GM12878 (cell line): ENCODE results near the gene TSSC4. TPM values are rescaled to one million over a fixed set of nuclear protein-coding genes. Genes with fewer than 3 reads are reported as not detected.

ENCODE experiments used
- ATAC-seq: fragments of 200-7000 bp; cut with Tn5 transposase; 3 replicates; pipeline ENCODE4 v1.9.1; 2020; ENCODE audit warnings: mild to moderate bottlenecking, moderate library complexity
- BruUV-seq: library from RNA; stranded (reverse); fragments of 400-500 nt; replicated peaks from 2 replicates; lab custom pipeline; 2021; lab: Mats Ljungman, UMichigan
- CTCF ChIA-PET: fragments of 300-600 bp; sonication (Branson Sonifier 250); formaldehyde crosslinking; extraction: SDS; loops from one replicate; lab custom pipeline; 2021; ENCODE audit warnings: inconsistent platforms; lab: Yijun Ruan, JAX
- POLR2A ChIA-PET: fragments of 350-600 bp; formaldehyde crosslinking; extraction: SDS; loops from one replicate; lab custom pipeline; 2021; ENCODE audit warnings: inconsistent platforms; lab: Charles Lee
- RAD21 ChIA-PET: fragments of 300-600 bp; sonication (Branson Sonifier 250); formaldehyde crosslinking; loops from one replicate; lab custom pipeline; 2023; ENCODE audit warnings: antibody characterized with exemption; ENCODE audit not compliant: unreplicated experiment; lab: Charles Lee
- SMC1A ChIA-PET: fragments of 300-600 bp; sonication (Branson Sonifier 250); formaldehyde crosslinking; loops from one replicate; lab custom pipeline; 2023; ENCODE audit not compliant: unreplicated experiment, uncharacterized antibody; lab: Charles Lee
- DNase-seq: peaks from one replicate; pipeline ENCODE4 v3.0.0-alpha.2; 2011; ENCODE audit warnings: low read depth, low spot score
- FAIRE-seq: peaks from 3 replicates; lab custom pipeline; 2011; peaks lifted over from hg19 to GRCh38; lab: Jason Lieb, UNC
- H2AFZ ChIP-seq: 2 replicates; pipeline ENCODE4 v1.6.0; 2011; ENCODE audit warnings: low read depth, low read length, control low read depth; ENCODE audit not compliant: control insufficient read depth
- H3K27ac ChIP-seq: 2 replicates; pipeline ENCODE4 v1.5.1; 2011; ENCODE audit warnings: control low read depth; ENCODE audit not compliant: control insufficient read depth, insufficient read depth
- H3K27me3 ChIP-seq, 2 experiments: replicated peaks in 1 of 2; 2 replicates each; pipeline versions ENCODE4 v1.6.0 to v1.6.1; 2011; ENCODE audit warnings: low read length in 1 of 2; ENCODE audit not compliant: control insufficient read depth in 2 of 2, insufficient read depth in 2 of 2
- H3K36me3 ChIP-seq, 2 experiments: 2 replicates each; pipeline ENCODE4 v1.5.1; 2011; ENCODE audit warnings: low read length in 1 of 2; ENCODE audit not compliant: control insufficient read depth in 2 of 2, insufficient read depth in 2 of 2
- H3K4me1 ChIP-seq: 2 replicates; pipeline ENCODE4 v1.6.1; 2011; ENCODE audit warnings: mild to moderate bottlenecking, low read length, moderate library complexity, mixed read lengths; ENCODE audit not compliant: control insufficient read depth, insufficient read depth
- H3K4me2 ChIP-seq: 2 replicates; pipeline ENCODE4 v1.6.0; 2011; ENCODE audit warnings: control low read depth; ENCODE audit not compliant: control insufficient read depth, insufficient read depth
- H3K4me3 ChIP-seq: fragments of 200-600 bp; sonication (generic); 2 replicates; pipeline ENCODE4 v1.5.1; 2016
- H3K79me2 ChIP-seq: 2 replicates; pipeline ENCODE4 v1.6.0; 2011; ENCODE audit warnings: low read length; ENCODE audit not compliant: control insufficient read depth, insufficient read depth
- H3K9ac ChIP-seq: 2 replicates; pipeline ENCODE4 v1.8.0; 2011; ENCODE audit warnings: low read length, control low read depth, mixed read lengths; ENCODE audit not compliant: control insufficient read depth, insufficient read depth
- H3K9me3 ChIP-seq: replicated peaks from 3 replicates; pipeline ENCODE4 v1.5.1; 2011; ENCODE audit warnings: mild to moderate bottlenecking, low read length; ENCODE audit not compliant: control insufficient read depth, insufficient read depth
- H4K20me1 ChIP-seq: 2 replicates; pipeline ENCODE4 v1.6.0; 2011; ENCODE audit not compliant: control insufficient read depth, insufficient read depth
- ASH2L ChIP-seq: fragments of 300-600, 200-600 bp; sonication (generic); IDR thresholded peaks from 2 replicates; pipeline ENCODE4 v1.6.1; 2017; ENCODE audit warnings: low read depth, mild to moderate bottlenecking, borderline replicate concordance
- GABPA ChIP-seq: IDR thresholded peaks from 2 replicates; pipeline ENCODE4 v1.6.1; 2014; ENCODE audit warnings: antibody characterized with exemption, low read depth, mild to moderate bottlenecking, inconsistent platforms
- GATAD2B ChIP-seq: fragments of 450-650 bp; conservative IDR thresholded peaks from 2 replicates; pipeline ENCODE4 v1.6.1; 2017; ENCODE audit warnings: low read depth, mild to moderate bottlenecking, moderate library complexity
- PAX5 ChIP-seq: IDR thresholded peaks from 2 replicates; pipeline ENCODE4 v1.6.1; 2011; ENCODE audit warnings: low read depth, low read length, borderline replicate concordance
- TCF7 ChIP-seq: IDR thresholded peaks from 2 replicates; pipeline ENCODE4 v1.6.1; 2014; ENCODE audit warnings: antibody characterized with exemption, borderline replicate concordance
- WGBS: methylation state at CpG from one replicate; pipeline ENCODE4 v1.1.6; 2016; ENCODE audit warnings: low lambda C conversion rate; ENCODE audit not compliant: insufficient replicate concordance, insufficient coverage; ENCODE audit errors: missing lambda C conversion rate; 5-methylcytosine and 5-hydroxymethylcytosine counted together
- in situ Hi-C: fragments of 300-500 bp; cut with MboI; formaldehyde crosslinking; loops from 9 replicates; pipeline ENCODE4 v1.14.3; 2018; ENCODE audit warnings: mixed read lengths
- intact Hi-C: fragments of 100-400 bp; cut with micrococcal nuclease; formaldehyde crosslinking; loops from one replicate; pipeline ENCODE4 v1.14.2; 2022; ENCODE audit not compliant: unreplicated experiment
- polyA plus RNA-seq, 11 experiments: library from polyadenylated mRNA; depleted of rRNA in 4 of 11; unstranded in 6 of 11; stranded (reverse) in 5 of 11; fragments of >200 nt; fragmentation: Nextera tagmentation in 4 of 11; fragmentation: Illumina TruSeq in 1 of 11; extraction: Ambion mirVana in 4 of 11; extraction: Trizol in 1 of 11; gene quantifications; 1 replicate in 1 of 11; 2 replicates in 10 of 11; pipeline versions ENCODE4 v1.2.1 to v1.2.3, GENCODE V29; 2011 to 2016; ENCODE audit warnings: inconsistent platforms in 2 of 11, missing spikeins in 2 of 11, low read depth in 1 of 11
- total RNA-seq, 4 experiments: library from RNA; depleted of rRNA in 3 of 4; stranded (reverse); fragments of >200 nt in 3 of 4; fragmentation: Illumina TruSeq in 1 of 4; extraction: Trizol in 1 of 4; gene quantifications; 2 replicates each; pipeline versions ENCODE4 v1.2.1 to v1.2.3, GENCODE V29; 2013 to 2021
- TF ChIP-seq, protein P1 (sequence below): fragments of 450-650 bp; IDR thresholded peaks from 2 replicates; pipeline ENCODE4 v1.6.1; 2018; ENCODE audit warnings: mild to moderate bottlenecking, low read depth, moderate library complexity; ENCODE audit not compliant: partially characterized antibody
- TF ChIP-seq, protein P2 (sequence below): fragments of 450-650 bp; formaldehyde crosslinking; IDR thresholded peaks from 2 replicates; pipeline ENCODE4 v1.5.0; 2022; ENCODE audit warnings: mild to moderate bottlenecking, missing genetic modification characterization

Gene TSSC4
- total and polyA plus RNA-seq, 10 of the 15 experiments (the other 5 are each of a cell fraction or from before 2014, with no cell fraction given) = 0.69 to 70.1 (median 25.7) TPM

- no peak for TF ChIP-seq GATAD2B
- no peak for TF ChIP-seq ASH2L
- TF ChIP-seq, protein P1, sequence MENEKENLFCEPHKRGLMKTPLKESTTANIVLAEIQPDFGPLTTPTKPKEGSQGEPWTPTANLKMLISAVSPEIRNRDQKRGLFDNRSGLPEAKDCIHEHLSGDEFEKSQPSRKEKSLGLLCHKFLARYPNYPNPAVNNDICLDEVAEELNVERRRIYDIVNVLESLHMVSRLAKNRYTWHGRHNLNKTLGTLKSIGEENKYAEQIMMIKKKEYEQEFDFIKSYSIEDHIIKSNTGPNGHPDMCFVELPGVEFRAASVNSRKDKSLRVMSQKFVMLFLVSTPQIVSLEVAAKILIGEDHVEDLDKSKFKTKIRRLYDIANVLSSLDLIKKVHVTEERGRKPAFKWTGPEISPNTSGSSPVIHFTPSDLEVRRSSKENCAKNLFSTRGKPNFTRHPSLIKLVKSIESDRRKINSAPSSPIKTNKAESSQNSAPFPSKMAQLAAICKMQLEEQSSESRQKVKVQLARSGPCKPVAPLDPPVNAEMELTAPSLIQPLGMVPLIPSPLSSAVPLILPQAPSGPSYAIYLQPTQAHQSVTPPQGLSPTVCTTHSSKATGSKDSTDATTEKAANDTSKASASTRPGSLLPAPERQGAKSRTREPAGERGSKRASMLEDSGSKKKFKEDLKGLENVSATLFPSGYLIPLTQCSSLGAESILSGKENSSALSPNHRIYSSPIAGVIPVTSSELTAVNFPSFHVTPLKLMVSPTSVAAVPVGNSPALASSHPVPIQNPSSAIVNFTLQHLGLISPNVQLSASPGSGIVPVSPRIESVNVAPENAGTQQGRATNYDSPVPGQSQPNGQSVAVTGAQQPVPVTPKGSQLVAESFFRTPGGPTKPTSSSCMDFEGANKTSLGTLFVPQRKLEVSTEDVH = no peak
- no peak for TF ChIP-seq TCF7
These were observed 7.3 kb upstream of the TSSC4 start (continued) for GRCh38 chr11:2393111-2393868.

- ChIA-PET CTCF (interaction anchor here (1.1 kb wide), 1 partner anchor 11 kb away, joined by 3 read pairs; no protein-coding TSS in a partner anchor), SMC1A (no interaction called here), RAD21 (no interaction called here), POLR2A (no interaction called here)
- WGBS = 42% methylated on average over 34 of the region's 34 CpGs
- Histone ChIP-seq H4K20me1 (no peaks in the 10 kb centered on the region; the same call in 1 of the 2 replicates), H3K4me2 (0 out of 2 replicates have a peak overlapping the region, but pooled peaks have one; percentile 17), H3K36me3 (peaks cover 0 to 54% of the 10 kb centered on the region in 2 experiments; a peak in 3 of 4 replicates), H3K27me3 (no peaks in the 10 kb centered on the region), H3K79me2 (peaks cover 14% of the 10 kb centered on the region), H3K9ac (no peak overlapping the region; the same call in 1 of the 2 replicates), H3K4me1 (peaks cover 33% of the 10 kb centered on the region), H3K4me3 (no peak overlapping the region), H2AFZ (no peak overlapping the region), H3K9me3 (no peaks in the 10 kb centered on the region), H3K27ac (no peak overlapping the region)
- BruUV-seq = no TSS peak
- peak; percentile 12; the same call in 1 of the 3 replicates for ATAC-seq
- no peak for DNase-seq
- FAIRE-seq = no peak
- in situ Hi-C loops (loop anchor here (25.0 kb wide), 1 partner anchor 1582 kb away; the partner anchor contains the start of genes PIDD1, PNPLA2 and RPLP2), intact Hi-C loops (no loop called here)
- TF ChIP-seq, protein P2, sequence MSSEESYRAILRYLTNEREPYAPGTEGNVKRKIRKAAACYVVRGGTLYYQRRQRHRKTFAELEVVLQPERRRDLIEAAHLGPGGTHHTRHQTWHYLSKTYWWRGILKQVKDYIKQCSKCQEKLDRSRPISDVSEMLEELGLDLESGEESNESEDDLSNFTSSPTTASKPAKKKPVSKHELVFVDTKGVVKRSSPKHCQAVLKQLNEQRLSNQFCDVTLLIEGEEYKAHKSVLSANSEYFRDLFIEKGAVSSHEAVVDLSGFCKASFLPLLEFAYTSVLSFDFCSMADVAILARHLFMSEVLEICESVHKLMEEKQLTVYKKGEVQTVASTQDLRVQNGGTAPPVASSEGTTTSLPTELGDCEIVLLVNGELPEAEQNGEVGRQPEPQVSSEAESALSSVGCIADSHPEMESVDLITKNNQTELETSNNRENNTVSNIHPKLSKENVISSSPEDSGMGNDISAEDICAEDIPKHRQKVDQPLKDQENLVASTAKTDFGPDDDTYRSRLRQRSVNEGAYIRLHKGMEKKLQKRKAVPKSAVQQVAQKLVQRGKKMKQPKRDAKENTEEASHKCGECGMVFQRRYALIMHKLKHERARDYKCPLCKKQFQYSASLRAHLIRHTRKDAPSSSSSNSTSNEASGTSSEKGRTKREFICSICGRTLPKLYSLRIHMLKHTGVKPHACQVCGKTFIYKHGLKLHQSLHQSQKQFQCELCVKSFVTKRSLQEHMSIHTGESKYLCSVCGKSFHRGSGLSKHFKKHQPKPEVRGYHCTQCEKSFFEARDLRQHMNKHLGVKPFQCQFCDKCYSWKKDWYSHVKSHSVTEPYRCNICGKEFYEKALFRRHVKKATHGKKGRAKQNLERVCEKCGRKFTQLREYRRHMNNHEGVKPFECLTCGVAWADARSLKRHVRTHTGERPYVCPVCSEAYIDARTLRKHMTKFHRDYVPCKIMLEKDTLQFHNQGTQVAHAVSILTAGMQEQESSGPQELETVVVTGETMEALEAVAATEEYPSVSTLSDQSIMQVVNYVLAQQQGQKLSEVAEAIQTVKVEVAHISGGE (CRISPR knock-in tag) = no peak
- no peak for TF ChIP-seq GABPA
- TF ChIP-seq PAX5 = peak; percentile 67; the same call in 1 of the 2 replicates
These were observed 6.4 kb upstream of the TSSC4 start for GRCh38 chr11:2393941-2394817.
